Stimulated activated CD4-positive, alpha-beta T cell treated with anti-CD3 and anti-CD28 coated beads, Interleukin-4, amount 100 ng/mL, for 48 hours (primary cell): Measurements from ENCODE around the gene ASB3.
"Not testable (repeated sequence)": the region's sequence is repeated elsewhere in the genome, so short reads cannot be mapped to it uniquely, and the experiment has no call there.

Source experiments
- DNase-seq, 2 donors: peaks; one replicate each; pipeline ENCODE4 v3.0.0-alpha.2; 2020; ENCODE audit warnings: low read depth in 2 of 2

ASB3 gene

DNA sequence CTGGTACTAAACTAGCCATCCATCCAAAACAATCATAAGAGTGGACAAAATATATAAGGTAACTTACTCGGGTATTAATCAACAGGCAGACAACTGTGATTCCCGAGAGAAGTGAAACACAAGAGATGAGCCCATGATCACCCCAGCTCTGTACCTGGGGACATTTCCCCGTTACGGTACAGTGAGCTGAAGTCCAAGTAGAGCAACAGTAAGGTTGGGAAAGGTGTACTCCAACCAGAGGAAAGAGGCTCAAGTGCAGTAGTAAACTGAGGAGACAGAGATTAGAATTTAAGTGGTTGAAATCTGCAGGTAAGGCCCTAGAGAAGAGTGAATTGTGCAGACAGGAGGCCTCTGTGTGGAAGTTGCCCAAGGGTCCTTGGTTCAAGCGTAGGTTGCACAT, 49.7 kb downstream of the ASB3 start:
- no peak for DNase-seq

DNA sequence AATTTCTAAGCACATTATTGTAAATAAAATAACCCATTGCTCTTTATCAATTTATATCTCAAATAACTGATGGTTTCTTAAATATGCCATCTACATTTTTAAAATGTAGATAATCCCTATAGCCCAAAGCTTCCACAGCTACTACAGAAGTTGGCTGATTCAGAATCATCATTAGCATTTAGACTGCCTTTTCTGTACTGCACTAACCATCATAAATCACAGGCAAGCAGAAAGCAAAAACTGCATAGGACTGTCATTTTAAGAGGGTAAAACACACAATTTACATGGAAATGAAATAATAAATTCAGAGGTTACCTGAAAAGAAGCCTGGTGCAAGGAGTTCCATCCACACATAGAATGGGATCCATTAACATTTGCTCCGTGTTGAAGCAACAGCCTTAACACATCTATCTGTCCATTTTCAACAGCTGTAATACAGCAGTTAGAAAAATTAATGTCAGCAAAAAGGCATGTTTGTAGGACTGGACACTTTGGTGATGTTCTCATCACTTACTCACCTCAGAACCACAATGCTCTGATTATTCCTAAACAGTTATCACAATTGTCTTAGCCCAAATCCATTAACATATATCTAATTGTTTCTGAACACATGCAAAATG, 57.5 kb downstream of the ASB3 start:
- no peak for DNase-seq

GRCh38 chr2:53727921-53728320, 58.8 kb downstream of the ASB3 start:
- DNase-seq, result no peak

DNA sequence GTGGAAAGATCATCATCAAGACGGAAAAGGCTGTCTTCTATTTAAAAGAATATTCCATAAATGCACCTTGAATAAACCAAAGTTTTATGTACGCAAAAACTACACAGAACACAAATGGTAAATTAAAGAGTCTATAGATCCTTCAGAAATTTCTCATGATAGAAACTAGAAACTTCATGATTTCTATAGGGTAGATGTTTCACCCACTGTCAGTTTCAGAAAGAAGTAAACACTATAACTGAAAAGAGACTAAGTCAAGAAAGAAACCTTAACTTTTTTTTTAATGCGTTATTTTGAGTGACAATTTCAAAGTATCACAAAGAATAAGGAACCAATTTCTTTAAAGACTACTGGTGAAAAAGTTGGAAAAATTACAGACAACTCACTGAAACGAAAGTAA, 61.1 kb downstream of the ASB3 start:
- DNase-seq, result no peak

DNA sequence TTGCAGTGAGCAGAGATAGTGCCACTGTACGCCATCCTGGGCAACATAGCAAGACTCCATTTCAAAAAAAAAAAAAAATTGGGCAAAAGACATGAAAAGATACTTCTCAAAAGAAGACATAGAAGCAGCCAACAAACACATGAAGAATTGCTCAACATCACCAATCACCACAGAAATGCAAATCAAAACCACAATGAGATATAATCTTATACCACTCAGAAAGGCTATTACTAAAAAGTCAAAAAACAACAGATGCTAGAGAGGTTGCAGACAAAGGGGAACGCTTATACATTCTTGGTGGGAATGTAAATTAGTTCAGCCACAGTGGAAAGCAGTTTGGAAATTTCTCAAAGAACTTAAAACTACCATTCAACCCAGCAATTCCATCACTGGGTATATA, 62.2 kb downstream of the ASB3 start:
- DNase-seq, result no peak

GRCh38 chr2:53720944-53721343, 65.8 kb downstream of the ASB3 start:
- not testable (repeated sequence) for DNase-seq

DNA sequence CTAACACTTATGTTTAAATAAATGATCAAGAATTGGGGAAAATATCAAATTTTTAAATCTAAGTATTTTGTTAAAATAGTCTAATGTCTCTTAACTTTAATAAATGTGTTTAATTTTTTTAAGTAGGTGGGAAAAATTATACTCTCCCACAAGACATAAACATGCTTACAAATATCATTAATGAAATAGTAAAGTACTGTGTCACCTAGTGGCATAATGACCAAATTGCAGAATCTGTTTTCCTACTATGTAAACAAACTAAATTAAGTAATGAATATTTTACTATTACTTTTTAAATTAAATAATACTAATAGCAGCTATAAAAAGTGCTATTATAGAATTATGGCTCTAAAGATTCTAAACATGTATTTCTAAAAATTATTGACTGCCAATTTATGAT, 71.2 kb downstream of the ASB3 start:
- DNase-seq, result no peak

DNA sequence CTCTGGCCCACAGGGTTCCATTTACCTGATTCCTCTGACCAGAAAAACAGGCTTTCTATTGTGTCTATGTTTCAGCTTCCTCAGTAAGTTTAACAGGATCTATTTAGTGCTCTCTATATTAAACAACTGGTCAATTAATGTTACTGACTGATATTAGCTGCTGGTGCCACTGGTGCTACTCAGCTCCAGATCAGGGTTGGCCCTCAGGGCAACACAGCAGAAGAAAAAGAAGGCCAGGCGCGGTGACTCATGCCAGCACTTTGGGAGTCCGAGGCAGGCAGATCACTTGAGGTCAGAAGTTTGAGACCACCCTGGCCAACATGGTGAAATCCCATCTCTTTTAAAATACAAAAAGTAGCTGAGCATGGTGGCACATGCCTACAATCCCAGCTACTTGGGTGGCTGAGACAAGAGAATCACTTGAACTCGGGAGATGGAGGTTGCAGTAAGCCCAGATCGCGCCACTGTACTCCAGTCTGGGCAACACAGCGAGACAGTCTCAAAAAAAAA, 75.4 kb downstream of the ASB3 start:
- no peak for DNase-seq

- DNase-seq, result no peak
Measured at GRCh38 chr2:53708988-53709387, 77.8 kb downstream of the ASB3 start.

GRCh38 chr2:53701221-53701620, 85.5 kb downstream of the ASB3 start:
- DNase-seq, result no peak

DNA sequence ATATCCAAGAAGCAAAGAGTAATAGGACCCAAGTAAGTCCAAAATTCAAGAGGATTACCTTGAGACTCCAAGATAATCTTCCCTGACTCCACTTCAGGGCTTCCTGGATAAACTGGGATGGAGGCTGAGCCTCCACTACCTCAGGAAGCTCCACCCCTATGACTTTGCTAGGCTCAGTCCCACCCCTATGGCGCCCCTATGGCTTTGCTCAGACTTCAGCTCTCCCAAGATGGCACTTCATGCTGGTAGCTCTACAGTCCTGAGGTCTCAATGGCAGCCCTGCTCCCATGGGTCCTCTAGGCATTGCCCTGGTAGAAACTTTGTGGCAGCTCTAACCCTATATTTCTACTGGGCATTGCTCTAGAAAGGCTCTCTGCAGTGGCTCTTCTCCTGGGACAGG, 89.1 kb downstream of the ASB3 start:
- no peak for DNase-seq

DNA sequence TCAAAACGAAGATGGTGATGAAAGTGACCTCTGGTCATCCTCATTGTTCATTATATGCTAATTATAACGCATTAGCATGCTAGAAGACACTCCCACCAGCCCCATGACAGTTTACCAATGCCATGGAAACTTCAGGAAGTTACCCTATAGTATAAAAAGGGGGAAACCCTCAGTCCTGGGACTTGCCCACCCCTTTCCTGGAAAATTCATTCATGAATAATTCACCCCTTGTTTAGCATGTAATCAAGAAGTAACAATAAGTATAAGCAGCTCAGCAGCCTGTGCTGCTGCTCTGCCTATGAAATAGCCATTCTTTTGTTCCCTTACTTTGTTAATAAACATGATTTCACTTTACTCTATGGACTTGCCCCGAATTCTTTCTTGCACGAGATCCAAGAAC, 89.7 kb downstream of the ASB3 start:
- no peak for DNase-seq

- no peak for DNase-seq
Measured at GRCh38 chr2:53695575-53695974, 91.2 kb downstream of the ASB3 start.

- DNase-seq, result no peak
Measured at GRCh38 chr2:53694096-53694771, 92.5 kb downstream of the ASB3 start.

DNA sequence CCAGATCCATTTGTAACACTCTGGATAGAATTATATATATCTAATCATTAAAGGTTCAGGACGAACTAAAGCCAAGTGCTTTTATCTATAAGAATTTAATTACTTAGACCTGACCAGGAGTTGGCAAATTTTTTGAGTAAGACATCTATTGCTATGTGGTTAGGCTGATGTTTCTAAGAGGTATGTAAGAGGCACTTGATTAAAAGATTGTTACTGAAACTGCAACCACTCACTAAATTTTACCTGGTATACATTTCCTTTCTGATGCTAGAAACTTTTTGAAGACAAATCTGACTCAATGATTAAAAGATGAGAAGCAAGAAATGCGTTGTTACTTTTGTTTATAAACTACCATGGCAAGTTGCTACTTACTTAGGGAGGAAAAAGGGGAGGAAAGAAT, 95.9 kb downstream of the ASB3 start:
- no peak for DNase-seq

DNA sequence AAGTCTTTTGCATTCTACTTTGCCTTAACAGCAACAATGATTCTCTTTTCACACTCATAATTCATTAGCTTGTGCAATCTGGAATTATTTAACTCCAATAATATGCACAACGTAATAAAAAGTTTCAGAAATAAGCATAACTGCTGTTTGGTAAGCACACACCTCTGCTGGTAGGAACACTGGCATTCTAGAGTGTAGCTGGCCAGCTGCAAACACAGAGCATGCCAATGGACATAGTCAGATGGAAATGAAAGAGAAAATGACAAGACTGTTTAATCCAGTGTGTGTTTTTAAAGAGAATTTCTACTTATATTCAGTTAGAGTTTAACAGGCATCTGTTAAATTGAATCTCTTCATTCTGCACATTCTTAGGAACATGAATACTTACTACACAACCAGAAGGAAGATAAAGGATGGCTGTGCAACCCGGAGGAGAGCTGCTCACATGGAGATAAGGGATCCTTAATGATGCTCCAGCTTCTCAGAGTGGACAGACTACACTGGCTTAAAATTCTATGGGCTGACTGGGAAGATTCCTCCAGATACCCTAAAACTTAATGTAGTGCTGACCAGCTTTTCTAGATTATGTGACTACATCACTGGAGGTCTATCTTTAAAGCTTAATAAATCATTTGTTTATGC, 113.8 kb downstream of the ASB3 start:
- no peak for DNase-seq

DNA sequence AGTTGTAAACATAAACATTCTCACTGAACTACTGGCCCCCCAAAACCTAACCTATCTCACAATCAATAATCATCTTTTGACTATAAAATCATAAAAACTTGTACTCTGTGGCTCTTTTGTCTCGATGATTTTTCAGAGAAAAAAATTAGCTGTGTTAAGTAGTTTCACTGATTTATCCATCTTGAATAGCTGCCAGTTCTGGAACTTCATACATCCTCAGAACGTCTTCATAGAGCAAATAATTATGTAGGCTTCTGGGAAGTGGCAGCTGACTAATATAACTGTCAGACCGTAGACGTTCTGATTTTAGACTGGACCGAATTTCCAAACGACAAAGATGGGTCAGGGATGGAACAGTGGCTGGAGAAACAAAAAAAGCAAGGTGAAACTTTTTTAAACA, 116.4 kb downstream of the ASB3 start:
- no peak for DNase-seq

GRCh38 chr2:53668624-53669026, 118.1 kb downstream of the ASB3 start:
- DNase-seq, result no peak

GRCh38 chr2:53667130-53667529, 119.6 kb downstream of the ASB3 start:
- not testable (repeated sequence) for DNase-seq

DNA sequence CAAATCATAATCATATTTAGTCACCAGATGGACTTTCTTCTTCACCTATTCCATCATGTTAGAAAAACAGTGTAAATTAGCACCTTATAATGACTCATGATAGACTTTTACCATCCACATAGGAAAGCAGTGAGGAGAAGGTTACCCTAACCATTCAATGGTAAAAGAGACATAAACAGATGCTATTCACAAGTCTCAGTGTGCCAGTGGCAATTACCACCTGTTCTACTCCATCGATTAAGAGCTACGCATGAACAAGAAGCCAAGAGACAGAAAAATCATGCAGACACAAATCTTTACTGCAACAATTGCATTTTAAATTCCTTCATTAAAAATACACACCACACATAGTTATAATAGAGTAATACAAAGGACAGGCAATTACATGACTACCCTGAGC, 125.9 kb downstream of the ASB3 start:
- no peak for DNase-seq

- not testable (repeated sequence) for DNase-seq
Measured at GRCh38 chr2:53658474-53658873, 128.3 kb downstream of the ASB3 start.

DNA sequence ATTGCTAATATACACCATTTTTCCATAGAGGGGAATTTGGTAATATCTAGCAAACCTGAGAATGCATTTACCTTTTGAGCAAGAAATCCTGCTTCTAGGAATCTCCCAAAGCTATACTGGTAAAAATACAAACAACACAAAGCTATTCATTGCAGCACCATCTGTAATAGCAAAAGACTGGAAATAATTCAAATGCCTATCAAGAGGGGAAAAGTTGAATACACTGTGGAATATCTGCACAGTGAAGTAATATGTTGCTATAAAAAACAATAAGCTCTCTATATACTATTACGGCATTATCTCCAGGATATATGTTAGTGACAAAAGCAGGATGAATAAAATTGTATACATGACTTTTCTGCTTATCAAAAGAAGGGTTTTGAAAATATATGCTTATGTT, 131.5 kb downstream of the ASB3 start:
- no peak for DNase-seq

GRCh38 chr2:53654396-53654795, 132.4 kb downstream of the ASB3 start:
- DNase-seq, result no peak
